Activated CD4-positive, alpha-beta T cell treated with anti-CD3 and anti-CD28 coated beads, Interleukin-2, amount 50 U/mL, for 48 hours (primary cell): ENCODE results near the gene CNNM3.
A peak's percentile ranks its signal among the peaks of the same experiment; 100 is the strongest.

Source experiments
- DNase-seq, 2 experiments: peaks; one replicate each; pipeline ENCODE4 v3.0.0-alpha.2; 2020

CNNM3 gene

DNA sequence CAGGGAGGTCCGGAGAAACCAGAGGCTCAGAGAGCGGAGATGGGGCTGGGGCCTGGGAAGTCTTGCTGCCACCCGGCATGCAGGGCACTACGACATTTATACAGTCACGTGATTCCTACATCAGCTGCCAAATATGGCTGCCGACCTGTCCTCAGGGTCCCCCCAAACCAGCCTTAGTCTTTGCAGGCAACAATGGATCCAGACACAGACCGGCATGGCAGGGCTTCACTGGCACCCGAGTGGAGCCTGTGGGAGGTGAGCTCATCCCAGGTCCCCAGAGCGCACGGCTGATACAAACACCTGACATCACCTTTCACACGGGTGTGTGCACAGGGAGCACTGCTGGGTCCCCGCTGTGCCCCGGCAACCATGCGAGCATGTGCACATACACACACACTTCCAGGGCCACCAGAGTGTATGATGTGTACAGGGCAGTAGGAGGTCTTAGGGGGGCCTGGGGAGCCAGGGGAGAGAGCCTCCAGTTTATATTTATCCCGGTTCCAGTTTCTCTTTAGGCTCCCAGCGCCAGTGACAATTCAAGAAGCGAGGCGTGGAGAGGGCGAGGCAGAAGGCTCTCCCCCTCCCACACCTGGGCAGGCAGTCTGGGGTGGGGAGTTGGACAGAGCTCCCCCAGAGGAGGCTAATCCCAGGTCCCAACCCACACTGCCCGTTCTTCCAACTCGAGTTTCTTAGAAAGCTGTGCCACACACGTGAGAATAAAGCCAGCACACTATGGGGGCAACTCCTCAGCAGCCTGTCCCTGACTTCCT, 51.1 kb downstream of the CNNM3 start:
- DNase-seq = no peak

DNA sequence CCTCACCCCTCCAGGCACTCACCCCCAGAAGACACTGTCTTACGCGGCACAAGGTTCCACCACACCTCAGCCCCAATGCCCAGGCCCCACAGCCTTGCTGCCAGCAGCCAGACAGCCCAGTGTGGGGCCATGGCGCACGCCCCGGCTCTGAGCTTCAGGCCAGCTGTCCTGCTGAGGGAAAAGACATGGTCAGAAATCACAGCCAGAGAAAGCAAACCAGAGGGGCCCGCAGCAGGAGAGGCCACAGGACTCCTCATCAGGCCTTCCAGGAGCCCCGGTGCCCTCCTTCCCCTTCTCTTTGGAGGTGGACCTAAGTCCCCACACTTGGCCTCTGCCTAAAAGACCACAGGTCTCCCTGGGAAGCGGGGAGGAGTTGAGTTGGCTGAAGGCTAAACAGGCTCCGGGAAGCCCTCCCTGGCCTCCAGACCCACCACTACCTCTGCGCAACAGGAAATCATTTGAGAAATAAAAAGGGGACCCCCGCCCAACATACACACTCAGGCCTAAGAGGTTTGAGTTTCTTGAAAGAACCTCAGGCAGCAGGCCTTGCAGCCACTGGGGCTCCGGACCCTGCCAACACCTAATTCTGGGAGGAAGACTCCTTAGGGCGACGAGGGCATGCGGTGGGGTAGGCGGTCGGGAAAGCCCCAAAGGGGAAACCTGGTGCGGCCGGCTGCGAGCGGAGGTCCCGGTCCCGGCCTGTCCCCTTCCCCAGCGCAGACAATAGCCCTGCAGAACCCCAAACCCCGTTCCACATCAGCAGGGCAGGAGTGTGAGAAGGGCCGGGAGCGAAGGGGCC, 51.9 kb downstream of the CNNM3 start:
- no peak for DNase-seq

DNA sequence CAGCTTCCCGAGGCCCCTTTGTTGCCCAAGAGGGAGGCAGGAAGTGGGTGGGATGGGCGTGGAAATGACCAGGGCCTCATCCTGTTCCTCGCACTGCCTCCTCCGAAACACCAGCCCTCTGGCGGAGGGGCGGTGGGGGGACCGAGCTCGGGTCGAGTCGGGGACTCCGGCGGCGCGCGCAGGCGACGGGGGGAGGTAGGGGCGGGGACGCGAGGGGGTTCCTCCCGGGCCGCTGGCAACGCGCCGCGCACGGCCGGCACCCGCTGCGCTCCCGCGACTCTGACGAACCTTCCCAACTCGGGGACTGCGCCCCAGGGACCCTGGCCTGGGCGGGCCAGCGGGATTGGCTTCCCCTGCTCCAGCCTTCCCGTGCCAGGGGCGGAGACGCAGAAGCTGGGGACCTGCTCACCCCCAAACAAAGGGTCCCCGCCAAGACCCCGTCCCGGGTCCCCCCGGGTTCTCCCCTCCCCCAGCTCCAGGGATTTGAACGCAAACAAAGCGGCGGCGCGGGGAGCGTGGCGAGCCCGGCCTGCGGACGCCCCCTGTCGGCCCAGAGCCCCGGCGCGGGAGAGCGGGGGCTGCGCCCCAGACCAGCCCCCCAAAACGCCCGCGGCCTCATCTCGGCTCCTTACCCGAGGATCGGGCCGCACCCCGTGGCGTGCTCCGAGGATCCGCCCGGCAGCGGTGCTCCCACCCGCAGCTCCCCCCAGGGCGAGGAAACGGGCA, 52.6 kb downstream of the CNNM3 start:
- DNase-seq = peak; percentile 74 to 80

DNA sequence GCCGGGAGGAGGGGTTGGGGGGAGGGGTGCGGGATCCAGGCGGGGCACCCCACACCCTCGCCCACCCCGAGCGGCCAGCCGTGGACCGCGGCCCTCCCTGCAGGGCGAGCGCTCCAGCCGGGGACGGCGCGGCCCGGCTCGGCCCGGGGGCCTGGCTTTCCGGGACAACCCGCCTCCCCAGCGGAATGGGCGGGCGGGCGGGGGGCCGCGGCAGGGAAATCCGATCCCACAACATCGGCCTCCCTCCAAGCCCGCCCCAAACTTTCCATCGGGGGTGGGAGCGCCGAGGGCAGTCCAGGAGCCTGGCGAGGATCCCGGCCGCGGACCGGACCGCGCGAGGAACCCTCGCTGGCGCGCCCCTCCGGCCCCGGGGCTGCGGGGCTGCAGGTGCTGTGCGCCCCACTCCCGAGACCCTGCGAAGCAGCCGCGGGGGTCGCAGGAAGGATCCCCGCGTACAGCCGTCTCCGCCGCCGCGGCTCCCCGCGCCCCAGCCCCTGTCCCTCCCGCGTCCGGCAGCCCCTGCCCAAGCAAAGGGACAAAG, 53.3 kb downstream of the CNNM3 start:
- no peak for DNase-seq

DNA sequence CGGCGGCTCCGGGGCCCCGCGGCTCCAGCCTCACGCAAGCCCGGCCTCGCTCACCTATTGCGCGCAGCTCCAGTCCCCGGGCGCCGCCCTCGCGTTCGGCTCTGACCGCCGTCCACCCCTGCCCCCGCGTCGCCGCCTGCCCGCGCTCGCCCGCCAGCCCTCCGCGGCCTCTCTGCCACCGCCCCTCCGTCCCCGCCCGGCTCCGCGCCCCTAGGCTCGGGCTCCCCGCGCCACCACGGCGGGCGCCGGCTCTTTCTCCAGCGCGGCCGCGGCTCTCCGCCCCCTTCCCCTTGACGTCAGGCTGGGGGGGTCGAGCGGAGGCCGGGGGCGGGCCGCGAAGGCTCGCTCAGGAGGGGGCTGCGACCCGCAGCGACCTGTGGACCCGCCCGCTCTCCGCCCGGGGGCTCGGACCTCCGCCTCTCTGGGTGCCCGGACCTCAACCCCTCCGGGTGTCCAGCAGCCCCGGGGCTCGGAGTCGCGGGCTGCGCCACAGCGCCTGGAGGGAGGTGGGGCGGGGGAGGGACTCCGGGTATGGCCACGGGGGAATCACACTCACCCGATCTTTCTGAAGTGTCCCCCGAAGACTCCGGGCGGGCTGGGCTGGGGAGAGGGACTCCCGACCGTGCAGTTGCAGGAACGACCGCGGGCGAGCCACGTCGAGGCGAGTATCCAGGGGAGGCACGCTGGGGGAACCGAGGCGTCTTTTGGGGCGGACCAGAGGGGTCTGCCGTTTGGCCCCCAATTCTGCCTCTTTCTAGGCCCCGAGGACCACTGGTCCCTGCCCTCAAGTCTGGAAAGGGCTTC, 54.0 kb downstream of the CNNM3 start, which contains the start of gene SEMA4C:
Gene SEMA4C, minus strand, starts transcription at position 259 of the 804 bp plus-strand sequence. CDS start 2,194 bp downstream, outside the sequence.
- peak; percentile 44 to 47 for DNase-seq

DNA sequence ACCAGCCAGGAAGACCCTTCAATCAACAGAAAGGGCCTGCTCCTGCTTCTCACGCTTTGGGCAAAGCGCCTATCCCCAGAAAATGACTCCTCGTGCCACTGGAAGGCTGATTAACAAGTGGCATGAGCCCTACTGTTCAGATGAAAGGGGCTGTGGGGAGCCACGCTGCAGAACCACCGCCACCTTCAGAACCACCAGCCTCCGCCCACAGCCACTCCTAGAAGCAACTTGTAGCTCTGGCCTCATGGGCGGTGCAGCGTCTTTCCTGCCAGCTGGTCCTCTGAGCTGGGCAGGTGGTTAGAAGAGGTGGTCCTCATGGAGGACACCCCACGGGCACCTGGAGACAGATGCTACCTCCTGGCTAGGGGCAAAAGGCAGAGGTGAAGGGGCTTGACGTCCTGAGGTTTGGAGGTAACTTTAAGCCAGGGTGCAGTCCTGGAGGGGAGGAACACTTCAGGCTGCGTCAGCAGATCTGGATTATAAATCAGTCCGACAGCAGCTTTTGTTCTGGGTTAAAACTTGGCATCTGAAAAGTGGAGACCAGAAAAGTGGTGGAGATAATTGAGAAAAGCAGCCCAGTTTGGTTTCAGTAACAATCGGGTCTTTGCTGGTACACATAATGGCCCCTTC, 54.7 kb downstream of the CNNM3 start:
- DNase-seq = peak; percentile 49 to 64

DNA sequence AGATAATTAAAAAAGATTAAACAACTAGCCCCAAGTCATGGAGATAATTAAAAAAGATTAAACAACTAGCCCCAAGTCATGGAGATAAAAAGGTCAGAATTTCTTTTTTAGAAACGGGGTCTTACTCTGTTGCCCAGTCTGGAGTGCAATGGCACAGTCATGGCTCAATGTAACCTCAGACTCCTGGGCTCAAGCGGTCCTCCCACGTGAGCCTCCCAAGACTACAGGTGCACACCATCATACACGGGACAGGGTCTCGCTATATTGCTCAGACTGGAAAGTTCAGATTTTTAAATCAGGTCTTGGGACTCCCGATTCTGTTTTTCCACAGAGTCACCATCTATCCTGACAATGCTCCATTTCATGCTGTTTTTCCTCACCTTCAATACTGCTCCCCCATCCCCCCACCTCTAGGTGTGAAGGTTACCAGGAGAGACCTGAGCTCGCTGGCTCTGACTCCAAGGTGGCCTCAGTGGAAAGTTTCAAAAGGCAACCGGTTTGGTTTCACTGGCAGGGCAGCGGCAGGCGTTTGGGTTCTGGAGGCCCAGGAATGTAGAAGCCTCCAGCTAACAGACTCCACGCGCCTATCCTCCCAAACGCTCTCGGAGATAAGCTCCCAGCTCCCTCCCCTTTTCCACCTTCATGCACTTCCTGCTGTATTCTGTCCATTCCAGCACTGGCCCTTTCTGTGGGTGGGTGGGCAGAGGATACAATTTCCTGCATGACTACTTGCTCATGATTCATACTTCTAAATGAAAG, 56.7 kb downstream of the CNNM3 start:
- DNase-seq = no peak

DNA sequence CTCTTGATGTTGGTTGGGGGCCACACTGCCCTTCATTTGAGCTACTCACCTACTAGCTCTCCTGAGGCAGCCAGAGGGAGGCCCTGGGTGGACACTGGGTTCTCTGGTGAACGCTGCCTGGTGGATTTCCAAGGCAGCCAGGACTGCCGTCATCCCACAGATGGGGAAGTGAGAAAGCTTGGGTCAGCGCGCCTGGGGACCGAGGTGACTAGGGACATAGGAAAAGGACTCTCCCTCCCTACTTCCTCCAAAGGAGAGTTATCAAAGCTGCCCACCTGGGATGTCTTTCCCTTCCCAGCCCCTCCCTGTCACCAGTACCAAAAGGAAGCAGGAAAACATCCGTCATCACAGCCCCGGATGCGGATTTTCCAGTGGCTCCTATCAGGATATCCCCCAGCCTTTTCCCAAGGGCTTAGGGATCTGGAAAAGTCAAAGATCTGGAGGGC, 57.6 kb downstream of the CNNM3 start:
- no peak for DNase-seq

DNA sequence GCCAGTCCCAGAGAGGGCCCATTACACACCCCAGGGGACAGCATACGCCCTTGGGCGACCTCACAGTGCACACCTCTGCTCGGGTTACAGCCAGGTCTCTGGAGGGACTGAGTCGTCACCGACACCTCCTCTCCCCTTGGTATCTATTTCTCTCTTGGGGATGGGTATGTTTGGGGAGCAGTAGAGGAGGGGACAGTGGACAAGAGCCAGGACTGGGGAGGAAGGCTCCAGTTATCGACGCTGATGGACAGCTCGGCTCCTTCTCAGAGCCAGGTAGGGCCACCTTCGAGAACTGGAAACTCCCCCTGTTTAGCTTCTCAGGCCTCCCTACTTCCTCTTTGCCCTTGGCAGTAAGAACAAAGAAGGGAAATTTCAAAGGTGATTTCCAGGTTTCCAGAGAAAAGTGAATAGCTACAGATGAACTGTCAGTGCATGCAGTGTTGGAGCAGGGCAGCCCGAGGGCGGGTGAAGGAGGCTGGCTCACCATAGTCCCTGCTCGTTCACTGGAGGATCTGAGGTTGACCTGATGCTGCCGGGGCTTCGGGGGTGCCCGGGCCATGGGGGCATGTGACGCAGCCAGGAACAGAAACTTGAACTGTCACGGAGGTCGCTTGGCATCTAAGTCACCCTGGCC, 58.2 kb downstream of the CNNM3 start:
- DNase-seq = peak in 1 of 2 experiments; percentile 38

DNA sequence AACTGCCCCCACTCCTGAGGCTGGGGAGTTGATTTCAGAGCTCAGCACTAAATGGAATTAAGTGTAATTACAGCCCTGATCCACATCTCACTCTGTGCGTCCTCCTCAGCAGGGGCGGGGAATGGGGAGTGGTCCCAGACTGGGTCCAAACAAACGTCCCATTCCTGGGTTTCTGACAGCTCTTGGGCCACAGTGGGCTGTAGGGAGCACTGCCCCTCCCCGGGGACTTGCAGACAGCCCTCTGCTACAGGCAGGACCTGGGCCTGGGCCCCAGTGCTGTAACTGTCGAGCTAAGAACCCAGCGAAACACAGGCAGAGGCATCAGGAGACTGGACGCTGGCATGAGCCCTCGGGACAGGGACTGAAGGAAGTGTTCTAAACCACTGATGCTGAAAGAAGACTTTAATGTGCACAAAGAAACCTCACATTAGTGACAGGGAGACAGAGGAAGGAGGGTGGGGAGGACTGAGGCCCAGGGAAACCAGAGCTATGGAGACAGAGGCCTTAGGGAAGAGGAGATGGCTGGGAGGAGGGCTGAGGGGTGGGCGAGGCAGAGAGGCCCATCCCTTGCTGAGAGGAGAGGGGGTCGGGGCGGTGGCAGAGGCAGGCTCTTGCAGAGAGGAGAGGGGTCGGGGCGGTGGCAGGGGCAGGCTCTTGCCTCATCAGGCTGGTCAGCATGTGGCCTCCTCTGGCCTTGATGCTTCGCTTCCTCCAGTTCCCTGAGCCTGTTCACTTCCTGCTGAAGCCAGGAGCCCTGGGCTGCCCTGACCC, 59.6 kb downstream of the CNNM3 start:
- DNase-seq = no peak

DNA sequence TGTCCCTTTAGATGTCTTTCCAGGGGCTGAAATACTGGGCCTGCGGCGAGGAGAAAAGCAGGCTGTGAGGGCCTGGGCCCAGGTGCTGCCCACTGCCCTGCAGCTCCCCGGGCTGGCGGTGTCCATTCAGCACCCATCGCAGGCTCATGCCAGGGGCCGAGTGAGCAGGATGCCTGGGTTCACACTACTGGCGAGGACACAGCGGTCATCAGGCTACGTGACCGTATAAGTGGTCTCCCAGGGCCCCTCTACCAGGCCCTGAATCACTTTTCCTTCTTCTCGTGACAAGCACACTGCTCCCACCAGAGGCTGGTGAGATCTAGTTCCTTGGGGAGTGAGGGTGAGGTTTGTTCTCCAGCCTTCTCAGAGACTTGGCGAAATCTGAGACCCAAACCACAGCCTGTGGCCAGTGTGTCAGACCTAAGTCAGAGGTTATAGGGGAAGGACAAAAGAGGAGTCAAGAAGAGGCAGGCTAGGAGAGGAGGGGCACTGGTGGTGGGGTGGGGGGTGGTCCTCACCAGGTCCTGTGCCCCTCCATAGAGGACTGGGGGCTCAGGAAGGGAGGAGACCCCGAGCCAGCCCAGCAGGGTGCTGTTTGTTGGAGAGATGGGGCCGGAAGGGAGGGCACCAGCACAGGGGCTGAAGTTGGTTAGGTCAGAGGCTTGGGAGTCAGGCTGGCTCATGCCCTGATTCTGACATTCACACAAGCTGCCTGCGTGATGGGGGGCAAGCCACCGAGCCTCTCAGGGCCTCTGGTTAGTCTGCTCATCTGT, 60.4 kb downstream of the CNNM3 start:
- DNase-seq = no peak

DNA sequence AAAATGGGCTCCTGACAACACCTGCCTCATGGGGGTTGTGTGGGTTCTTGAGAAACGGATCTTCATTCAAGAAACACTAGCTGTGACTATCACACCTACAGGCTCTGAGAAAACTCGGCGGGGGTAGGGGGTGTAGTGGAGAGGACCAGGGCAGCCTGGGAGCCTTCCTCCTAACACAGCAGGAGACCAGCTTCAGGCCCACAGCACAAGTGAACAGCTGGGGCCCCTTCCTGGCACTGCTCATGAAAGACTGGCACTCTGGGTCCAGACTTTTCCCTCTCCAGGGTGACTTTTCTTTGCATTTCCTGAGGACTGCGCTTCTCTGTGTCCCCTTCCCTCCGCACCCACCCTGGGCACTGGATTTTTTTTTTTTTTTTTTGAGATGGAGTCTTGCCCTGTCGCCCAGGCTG, 61.0 kb downstream of the CNNM3 start:
- no peak for DNase-seq

DNA sequence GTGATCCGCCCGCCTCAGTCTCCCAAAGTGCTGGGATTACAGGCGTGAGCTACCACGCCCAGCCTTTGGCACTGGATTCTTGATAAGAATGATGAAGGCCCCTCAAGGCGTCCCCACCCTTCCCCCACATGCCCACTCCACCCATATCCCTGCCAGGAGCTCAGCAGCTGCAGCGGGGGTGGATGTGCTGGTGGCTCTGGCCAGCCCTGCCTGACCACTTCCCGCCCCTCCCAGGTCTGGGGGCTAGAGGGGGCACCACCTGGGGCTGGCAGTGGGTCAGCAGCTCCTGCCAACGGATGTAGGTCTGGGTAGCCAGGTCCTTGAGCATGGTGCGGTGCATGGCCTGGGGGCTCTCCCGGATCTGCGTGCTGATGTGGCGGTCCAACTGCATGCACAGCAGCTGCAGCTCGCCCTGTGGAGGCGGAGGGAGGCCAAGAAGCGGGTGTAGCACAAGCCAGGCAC, 61.6 kb downstream of the CNNM3 start:
- DNase-seq = no peak

DNA sequence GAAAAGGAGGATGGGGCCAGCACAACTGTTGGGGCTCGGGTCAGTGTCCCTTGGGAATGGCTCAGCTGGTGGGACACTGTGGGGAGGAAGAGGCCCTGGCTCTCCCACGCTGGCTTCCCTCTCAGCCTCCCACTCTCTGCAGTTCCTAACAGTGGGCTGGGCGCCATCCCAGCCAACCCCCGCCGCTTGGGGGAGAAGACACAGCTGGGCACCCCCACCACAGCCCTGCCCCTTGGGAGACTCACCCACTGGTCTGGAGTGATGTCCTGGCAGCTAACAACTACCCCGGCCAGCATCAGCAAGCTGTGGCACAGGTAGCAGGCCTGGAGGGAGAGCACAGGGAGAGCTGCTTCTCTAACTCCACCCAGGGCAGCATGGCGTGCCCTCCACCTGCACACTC, 62.1 kb downstream of the CNNM3 start:
- no peak for DNase-seq

DNA sequence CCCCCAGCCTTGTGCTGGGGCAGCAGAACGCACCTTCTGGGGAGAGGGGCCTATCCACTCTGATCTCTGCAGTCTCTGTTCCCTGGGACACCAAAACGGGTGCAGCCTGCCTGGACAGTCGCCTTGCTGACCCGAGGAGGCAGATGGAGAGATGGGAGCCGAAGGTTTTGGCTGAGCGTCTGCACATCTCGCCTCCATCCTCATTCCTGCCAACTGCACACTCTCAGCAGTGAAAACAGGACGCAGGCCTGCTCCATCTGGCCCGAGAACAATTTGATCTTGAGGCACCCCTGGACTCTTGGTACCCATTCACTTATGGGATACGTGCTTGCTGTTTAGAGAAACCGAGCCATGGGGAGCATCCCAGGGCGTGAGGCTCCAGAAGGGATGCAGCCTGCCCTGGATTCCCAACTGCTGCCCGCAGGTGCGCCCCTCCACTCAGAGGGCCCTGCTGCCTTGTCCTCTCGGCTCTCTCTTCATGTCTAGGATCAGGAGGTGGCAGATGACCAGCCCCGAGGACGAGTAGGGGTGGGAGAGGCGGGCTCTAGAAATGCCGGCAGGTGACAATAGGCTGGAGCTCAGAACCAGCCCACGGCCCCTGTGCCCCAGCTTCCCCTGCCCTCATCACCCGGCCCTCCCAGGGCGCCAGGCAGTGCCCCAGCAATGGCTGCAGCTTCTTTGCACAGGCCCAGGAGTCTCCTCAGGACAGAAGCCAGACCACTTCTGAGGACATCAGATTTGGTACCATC, 62.9 kb downstream of the CNNM3 start:
- no peak for DNase-seq

DNA sequence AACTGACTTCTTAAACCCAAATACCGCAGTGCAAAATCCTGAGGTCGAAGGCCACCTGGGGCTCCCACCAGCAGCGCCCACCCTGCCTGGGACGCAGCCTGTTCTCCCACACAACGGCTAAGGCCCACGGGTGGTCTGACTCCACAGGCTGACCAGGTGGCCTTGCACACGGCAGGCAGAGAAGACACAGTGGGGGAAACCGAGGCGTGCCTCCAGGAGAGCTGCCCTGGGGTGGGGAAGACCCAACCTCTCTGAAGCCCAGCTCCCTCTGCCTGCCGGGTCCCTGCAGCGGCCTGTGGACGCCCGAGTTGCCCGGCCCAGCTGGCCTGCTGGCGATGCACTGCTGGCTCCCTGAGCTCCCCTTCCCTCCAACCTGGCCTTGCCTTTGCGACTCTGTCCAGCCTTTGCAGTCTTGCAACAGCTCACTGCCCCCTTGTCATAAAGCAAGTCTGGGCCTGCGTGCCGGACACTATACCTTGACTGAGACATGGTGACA, 63.5 kb downstream of the CNNM3 start:
- DNase-seq = no peak

DNA sequence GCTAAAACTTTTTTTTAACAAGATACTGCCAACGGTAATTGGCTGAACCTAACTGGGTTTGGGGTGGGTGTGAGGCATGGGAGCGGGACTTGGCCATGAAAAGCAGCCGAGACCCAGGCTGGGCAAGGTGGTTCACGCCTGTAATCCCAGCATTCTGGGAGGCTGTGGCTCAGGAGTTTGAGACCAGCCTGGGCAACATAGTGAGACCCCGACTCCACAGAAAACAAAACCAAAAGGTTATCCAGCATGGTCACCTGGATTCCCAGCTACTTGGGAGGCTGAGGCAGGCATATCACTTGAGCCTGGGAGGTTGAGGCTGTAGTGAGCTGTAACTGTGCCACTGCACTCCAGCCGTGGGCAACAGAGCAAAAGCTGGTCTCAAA, 64.8 kb downstream of the CNNM3 start:
- no peak for DNase-seq
